ENCODE measurements around the gene PRKCE.

The PRKCE gene

DNA sequence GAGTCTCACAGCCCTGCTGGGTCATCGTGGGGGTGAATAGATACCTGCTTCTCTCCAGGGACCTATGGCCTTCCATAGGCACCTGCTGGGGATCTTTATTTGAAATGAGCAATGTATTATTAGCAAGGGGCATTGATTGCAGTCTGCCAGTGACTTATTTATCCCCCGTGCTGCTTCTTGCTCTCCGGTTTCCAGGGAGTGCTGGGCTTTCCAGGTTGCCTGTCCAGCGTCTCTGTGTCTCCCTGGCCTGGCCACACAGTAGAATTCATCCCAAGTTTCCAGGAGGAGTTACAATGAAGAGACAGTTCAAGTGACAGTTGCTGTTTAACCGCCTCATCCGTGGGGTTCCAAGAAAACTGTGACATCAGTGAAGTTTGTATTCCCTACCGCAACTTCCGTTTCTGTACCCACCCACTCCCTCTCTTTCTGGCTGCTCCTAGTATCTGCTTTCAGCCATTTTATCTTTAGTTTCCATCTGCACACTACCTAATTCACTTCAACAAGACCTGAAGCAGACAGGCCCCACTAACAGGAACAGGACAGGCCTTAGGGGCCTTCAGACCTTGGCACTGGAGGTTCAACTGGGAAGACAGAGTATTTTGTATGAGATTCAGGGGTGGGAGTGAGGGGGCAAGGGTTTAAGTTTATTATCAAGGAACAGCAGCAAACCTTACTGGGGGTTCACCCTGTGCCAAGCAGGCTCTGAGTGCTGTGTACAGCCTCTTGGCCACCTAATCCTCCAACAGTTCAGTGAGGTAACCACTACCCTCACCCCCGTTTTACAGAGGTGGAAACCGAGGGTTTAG lies 134.8 kb downstream of the PRKCE start:
- TF ChIP-seq, protein P1, sequence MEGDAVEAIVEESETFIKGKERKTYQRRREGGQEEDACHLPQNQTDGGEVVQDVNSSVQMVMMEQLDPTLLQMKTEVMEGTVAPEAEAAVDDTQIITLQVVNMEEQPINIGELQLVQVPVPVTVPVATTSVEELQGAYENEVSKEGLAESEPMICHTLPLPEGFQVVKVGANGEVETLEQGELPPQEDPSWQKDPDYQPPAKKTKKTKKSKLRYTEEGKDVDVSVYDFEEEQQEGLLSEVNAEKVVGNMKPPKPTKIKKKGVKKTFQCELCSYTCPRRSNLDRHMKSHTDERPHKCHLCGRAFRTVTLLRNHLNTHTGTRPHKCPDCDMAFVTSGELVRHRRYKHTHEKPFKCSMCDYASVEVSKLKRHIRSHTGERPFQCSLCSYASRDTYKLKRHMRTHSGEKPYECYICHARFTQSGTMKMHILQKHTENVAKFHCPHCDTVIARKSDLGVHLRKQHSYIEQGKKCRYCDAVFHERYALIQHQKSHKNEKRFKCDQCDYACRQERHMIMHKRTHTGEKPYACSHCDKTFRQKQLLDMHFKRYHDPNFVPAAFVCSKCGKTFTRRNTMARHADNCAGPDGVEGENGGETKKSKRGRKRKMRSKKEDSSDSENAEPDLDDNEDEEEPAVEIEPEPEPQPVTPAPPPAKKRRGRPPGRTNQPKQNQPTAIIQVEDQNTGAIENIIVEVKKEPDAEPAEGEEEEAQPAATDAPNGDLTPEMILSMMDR (conservative IDR thresholded peaks at IDR 0.05; ENCODE audit: low read depth): no peak
- H3K27ac ChIP-seq: no peak overlapping the region
- DNase-seq (ENCODE audit: low spot score): no peak
- CTCF ChIA-PET: no interaction called here
- POLR2A ChIA-PET (ENCODE audit: low non-redundant PET): no interaction called here

DNA sequence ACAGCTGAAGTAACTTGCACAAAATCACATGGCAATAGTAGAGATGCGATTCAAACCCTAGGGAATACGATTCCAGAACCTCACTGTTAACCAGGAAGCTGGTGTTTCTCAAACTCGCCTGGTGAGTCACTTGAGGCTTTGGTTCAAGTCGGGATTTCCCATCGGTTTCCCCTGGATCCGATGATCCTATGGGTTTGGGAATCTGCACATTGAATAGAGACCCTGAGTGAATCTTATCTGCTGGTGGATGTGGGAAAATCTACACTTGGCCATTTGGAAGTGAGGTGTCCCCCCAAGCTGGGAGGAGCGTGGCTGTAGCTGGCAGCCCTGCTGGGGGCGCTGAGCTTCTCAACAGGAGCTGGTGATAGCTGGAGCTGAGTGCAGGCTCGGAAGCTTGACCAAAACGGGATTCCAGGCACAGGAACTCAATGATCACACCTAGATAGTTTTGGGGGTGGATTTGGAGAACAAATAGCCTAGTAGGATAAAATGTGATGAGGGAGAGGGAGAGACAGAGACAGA lies 135.4 kb downstream of the PRKCE start:
- H3K27ac ChIP-seq: no peak overlapping the region
- POLR2A ChIA-PET (ENCODE audit: low non-redundant PET): no interaction called here

DNA sequence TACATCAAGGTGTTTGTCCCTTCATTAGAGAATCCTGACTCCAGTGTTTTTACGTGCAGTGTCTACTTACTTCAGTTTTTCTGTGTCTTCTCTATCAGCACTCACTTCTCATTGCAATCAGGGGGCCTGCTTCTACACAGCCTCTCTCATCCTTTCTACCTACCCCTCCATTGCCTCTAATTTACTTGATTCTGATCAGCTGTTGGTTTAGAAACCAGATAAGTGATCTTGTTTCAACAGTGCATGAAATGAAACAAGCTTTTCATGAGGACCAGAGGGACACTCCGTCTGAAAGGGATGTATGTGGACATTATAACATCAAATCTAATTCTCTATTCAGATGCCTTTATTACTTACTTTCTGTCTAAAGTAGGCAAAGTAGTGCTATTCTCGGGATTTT lies 136.9 kb downstream of the PRKCE start:
- ChIA-PET CTCF (interaction anchor here (0.7 to 1.2 kb wide), 2 partner anchors 35 to 38 kb away, joined by 3 read pairs; no protein-coding TSS in a partner anchor), POLR2A (ENCODE audit: low non-redundant PET) (no interaction called here)
- no peak for DNase-seq (ENCODE audit: low spot score)
- no peak overlapping the region for H3K27ac ChIP-seq
- TF ChIP-seq, protein P1 (conservative IDR thresholded peaks at IDR 0.05; ENCODE audit: low read depth): no peak

More for the DNA sequence above, 135.4 kb downstream of the PRKCE start:
- TF ChIP-seq, protein P1 (conservative IDR thresholded peaks at IDR 0.05; ENCODE audit: low read depth): no peak
- CTCF ChIA-PET: interaction anchor here (1.2 kb wide), 1 partner anchor 37 kb away, joined by 3 read pairs; no protein-coding TSS in a partner anchor
- DNase-seq (ENCODE audit: low spot score): no peak

DNA sequence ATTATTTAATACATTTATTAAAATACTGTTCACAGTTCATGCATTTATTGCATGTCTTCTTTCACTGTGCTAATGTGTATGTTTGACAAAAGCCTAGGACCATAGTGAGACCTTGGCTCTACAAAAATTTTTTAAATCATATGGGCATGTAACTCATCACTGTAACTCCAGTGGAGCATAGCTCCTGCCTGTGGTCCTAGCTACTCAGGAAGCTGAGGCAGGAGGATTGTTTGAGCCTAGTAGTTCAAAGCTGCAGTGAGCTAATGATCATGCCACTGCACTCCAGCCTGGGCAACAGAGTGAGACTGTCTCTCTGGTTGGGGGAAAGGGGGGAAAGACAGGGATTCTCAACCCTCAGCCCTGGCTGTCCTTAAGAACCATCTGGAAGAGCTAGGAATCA lies 137.8 kb downstream of the PRKCE start:
- no peak for DNase-seq (ENCODE audit: low spot score)
- H3K27ac ChIP-seq: no peak overlapping the region
- ChIA-PET POLR2A (ENCODE audit: low non-redundant PET) (no interaction called here), CTCF (interaction anchor here (0.5 kb wide), 1 partner anchor 16 kb away, joined by 3 read pairs; no protein-coding TSS in a partner anchor)
- TF ChIP-seq, protein P1 (conservative IDR thresholded peaks at IDR 0.05; ENCODE audit: low read depth): no peak

DNA sequence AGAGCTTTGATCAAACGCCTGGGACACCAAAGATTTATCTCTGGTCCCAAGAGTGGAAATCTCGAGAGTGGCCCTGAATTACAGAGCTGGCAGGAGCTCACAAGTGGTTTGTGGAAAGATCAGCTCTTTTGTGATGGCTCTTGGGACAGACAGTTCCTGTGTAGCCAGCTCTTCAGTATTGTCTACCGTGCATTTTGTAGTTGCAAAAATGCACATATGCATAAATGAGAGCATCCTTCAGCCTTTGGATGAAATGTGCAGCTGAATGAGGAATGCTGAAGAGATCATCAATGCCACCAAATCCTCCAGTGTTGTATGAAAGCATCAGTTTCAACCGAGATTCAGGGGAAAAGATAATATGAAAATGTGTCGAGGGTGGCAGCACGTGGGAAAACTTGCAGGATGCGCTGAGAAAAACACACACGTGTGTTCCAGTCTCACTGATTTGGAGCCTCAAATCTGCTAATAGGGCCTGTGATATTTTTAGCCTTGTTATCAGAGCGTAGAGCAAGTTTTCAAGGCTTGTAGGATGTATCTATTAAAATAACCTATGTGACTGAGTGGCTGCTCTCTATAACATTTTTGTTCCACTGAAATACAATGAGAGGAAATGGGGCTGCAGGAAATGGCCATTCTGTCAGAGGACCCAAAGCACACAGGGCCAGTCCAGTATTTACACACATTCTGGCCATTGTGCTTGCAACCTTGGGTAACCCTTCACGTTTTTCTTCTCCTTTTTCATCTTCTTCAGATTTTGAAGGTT lies 138.7 kb downstream of the PRKCE start:
- TF ChIP-seq, protein P1 (conservative IDR thresholded peaks at IDR 0.05; ENCODE audit: low read depth): no peak
- H3K27ac ChIP-seq: no peak overlapping the region
- DNase-seq (ENCODE audit: low spot score): no peak
- CTCF ChIA-PET: interaction anchor here (0.5 kb wide), 1 partner anchor 15 kb away, joined by 3 read pairs; no protein-coding TSS in a partner anchor
- POLR2A ChIA-PET (ENCODE audit: low non-redundant PET): no interaction called here

DNA sequence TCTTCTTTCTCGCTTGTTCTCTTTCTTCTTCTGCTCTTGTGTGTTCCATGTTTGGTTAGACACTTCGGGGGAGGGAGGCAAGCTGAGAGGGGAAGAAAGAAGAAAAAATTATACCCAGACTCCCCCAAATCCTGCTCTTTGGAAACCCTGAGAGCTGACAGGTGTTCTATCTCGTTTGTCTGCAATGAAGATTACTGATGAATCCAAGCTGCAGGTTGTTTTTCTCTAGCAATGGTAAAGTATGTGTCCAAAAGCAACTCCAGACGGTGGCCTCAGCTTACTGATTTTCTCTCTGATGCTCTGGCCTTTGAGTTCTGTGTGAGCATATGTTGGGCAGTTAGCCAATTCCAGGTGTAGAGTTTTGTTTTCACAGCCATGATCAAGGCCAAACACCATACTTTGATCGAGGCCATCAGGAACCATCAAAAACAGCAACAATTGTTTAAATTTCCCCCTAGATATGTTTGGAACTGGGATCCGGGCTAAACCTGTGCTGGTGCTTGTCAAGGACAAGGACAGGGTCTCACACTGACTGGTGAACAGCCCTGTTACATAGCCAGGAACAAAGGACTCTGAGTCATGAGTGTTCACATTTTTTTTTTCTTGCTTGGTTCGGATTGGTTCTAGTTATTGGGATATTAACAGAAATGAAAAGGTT lies 142.0 kb downstream of the PRKCE start:
- DNase-seq (ENCODE audit: low spot score): no peak
- TF ChIP-seq, protein P1 (conservative IDR thresholded peaks at IDR 0.05; ENCODE audit: low read depth): no peak
- ChIA-PET CTCF (no interaction called here), POLR2A (ENCODE audit: low non-redundant PET) (no interaction called here)
- H3K27ac ChIP-seq: no peak overlapping the region

Measured in RWPE1 (cell line).